Inferior parietal cortex (tissue), 1 donor: Measurements from ENCODE around the gene BCAN.
"Not testable (repeated sequence)": the region's sequence is repeated elsewhere in the genome, so short reads cannot be mapped to it uniquely, and the experiment has no call there.

Experiments
- DNase-seq: peaks from one replicate; pipeline ENCODE4 v3.0.0-alpha.2; 2016; ENCODE audit errors: extremely low spot score

BCAN gene

DNA sequence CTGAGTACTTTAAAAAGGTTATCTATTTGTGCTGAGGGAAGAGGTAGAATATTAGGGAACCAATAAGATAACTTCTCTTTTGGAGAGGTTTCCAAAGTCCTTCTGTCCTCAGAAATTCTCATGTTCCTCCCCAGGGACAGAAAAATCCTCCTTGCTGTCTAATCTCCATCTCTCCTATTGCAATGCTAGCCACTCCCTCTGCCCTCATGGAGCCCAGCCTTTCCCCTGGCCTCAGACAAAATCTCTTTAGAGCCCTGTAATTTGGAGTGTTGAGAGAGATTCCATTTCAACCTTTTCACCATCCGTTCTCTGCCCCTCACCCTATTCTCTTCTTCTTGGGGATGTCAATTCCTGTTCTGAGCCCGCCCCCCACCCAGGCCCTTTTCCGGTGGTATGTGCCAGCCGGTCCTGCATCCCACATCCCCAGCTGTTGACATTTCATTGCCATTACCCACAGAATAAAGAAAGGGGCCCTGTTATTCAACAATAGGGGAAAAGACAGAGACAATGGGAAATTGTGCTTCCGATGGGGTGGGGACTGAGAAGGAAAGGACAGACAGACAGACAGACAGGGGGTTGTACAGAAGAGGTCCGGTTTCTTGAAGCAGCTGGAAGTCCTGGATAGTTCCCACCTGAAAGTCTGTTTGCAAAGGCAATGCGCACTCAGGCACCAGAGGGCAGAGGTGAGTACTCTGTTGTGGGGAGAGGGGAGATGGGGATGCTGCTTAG, 22.9 kb upstream of the BCAN start, which contains the start of gene HAPLN2:
Gene HAPLN2 (plus strand): TSS at position 563 of the 729 bp plus-strand sequence. CDS start 4,076 bp downstream, outside the sequence.
- peak; percentile 57 for DNase-seq

DNA sequence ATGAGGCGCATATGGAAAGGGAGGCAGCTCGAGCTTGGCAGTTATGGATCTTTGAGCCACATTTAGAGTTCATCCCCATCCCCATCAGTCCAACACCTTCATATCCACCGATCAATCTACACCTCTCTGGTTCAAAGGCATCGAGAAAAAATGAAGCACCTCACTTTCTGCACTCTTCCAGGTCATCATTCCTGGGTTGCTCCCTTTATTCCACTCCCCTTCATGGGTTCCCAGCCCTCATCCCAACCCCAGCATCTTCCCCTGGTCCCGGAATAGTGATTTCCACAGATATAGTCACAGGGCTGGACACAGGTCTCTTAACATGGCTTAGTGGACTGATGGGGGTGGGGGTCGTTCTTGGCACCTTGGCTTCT, 22.3 kb upstream of the BCAN start:
- DNase-seq, result no peak

DNA sequence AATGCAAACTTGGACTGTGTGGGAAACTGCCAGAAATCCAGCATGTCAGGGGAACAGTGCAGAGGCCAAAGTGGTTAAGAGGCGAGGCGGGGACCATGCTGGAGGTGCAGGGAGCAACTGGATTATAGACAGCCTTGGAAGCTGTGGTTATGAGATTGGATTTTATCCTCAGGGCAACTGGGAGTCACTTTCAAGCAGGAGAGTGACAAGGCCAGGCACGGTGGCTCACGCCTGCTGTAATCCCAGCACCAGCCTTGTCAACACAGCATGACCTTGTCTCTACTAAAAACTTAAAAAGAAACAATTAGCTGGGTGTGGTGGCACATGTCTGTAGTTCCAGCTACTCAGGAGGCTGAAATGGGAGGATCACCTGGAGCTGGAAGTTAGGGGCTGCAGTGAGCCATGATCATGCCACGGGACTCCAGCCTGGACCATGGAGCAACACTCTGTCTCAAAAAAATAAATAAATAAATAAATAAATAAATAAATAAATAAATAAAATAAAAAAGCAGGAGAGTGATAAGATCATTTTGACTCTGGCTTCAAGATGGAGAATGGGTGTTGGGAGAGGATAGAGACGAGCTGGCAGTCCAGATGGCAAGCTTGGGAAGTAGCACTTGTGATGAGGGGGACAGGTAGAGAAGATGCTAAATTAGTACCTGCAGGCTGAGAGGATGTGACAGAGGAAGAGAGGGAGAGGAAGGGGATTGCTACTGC, 19.2 kb upstream of the BCAN start:
- no peak for DNase-seq

DNA sequence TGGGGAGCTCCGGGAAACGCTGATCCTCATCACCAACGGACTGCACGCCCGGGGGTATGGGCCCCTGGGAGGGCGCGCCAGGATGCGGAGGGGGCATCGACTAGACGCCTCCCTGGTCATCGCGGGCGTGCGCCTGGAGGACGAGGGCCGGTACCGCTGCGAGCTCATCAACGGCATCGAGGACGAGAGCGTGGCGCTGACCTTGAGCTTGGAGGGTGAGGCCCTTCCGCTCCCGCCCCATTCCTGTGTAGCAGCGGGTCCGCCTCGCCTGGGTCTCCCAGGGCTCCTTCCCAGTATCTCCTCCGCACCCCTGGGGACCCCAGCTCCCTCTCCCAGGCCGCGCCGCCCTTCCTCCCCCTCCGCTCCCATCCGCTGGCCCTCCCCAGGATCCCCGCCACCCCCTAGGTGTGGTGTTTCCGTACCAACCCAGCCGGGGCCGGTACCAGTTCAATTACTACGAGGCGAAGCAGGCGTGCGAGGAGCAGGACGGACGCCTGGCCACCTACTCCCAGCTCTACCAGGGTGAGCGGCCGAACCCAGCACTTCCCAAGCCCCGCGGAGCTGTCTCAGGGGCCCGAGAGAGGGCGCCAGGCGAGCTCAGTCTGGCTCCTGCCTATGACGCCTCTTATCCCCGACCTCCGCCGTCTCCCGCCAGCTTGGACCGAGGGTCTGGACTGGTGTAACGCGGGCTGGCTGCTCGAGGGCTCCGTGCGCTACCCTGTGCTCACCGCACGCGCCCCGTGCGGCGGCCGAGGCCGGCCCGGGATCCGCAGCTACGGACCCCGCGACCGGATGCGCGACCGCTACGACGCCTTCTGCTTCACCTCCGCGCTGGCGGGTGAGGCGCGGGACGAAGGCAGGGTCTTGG, 17.7 kb upstream of the BCAN start:
- DNase-seq, result peak; percentile 47

DNA sequence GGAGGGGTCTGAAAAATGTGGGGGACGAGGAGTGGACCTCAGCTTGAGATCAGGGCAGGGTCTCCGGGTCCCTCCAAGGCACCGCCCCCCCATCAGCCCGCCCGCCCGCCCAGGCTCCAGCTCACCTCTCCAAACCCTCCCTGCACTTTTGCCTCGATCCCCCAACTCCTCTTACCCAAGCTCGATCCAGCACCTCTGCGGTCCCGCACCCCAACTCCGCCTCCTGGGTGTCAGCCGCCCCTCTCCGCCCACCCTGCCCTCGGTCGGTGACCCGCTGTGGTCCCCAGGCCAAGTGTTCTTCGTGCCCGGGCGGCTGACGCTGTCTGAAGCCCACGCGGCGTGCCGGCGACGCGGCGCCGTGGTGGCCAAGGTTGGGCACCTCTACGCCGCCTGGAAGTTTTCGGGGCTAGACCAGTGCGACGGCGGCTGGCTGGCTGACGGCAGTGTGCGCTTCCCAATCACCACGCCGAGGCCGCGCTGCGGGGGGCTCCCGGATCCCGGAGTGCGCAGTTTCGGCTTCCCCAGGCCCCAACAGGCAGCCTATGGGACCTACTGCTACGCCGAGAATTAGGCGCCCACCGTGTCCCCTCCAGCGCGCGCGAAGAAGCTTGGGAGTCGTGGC, 17.0 kb upstream of the BCAN start:
- DNase-seq, result no peak

DNA sequence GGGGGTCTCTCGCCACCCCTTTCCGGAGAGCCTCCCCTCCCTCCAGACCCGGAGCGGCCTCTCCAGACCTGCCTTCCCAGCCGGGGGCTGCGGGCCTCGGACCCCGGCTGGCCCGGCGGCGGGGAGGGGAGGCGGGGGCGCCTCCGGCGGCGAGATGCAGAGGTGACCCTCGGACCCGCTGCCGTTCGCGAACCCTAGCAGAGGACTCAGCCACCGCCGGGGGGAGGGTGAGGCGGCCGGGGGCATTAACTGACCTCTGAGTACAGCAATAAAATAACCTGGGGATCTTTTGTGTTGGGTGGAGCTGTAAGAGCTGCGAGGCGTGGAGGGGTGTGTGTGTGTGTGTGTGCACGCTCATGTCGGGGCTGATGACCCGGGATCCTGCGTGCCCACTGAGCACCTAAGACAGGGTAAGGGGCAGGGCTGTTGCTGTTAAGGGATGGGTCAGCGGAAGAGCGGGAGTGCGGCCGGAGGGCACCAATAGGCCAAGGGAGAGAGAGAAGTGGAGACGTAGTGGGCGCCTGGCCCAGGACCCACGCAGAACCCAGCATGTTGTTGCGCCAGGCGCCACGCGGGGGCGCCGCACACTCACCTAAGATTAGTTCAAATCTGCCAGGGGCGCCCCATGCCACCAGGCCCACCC, 16.4 kb upstream of the BCAN start:
- DNase-seq, result peak; percentile 82

DNA sequence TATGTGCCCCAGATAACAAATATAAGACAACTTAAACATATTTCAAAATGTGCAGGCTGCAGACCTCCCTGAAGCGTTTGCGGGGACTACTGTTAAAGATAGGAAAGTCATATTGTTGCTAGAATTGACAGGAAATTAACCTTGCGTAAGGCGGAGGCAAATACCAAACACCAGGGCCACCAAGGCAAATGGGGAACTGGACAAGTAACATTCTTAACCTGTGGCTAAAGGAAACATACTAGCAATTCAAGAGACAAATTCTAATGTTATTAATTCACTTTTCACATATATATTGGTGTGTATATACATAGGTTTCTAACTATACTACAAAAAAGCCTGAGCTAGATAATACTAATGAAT, 15.9 kb upstream of the BCAN start:
- DNase-seq, result no peak

DNA sequence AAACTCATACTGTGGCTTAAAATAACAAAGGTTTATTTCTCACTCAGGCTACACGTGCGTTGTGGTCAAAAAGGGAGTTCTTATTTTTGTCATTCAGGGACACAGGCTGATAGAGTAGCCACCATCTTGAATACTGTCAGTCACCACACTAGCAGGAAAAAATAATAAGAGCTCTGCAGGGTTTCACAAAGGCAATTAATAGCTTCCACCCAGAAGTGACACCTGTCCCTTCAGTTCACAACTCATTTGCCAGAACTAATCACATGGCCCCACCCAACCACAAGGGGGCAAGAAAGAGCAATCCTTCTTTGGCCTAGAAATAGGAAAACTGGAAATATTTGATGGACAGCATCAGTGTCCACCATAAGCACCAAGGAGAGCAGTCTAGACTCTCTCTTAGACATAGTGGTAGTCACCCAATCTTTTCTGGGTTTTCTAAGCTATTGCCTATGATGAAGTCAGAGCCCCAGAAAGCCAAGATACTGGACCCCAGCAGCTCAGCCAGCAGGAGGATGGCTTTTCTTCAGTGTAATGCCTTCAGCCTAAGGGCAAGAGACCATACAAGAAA, 14.5 kb upstream of the BCAN start:
- peak; percentile 79 for DNase-seq

DNA sequence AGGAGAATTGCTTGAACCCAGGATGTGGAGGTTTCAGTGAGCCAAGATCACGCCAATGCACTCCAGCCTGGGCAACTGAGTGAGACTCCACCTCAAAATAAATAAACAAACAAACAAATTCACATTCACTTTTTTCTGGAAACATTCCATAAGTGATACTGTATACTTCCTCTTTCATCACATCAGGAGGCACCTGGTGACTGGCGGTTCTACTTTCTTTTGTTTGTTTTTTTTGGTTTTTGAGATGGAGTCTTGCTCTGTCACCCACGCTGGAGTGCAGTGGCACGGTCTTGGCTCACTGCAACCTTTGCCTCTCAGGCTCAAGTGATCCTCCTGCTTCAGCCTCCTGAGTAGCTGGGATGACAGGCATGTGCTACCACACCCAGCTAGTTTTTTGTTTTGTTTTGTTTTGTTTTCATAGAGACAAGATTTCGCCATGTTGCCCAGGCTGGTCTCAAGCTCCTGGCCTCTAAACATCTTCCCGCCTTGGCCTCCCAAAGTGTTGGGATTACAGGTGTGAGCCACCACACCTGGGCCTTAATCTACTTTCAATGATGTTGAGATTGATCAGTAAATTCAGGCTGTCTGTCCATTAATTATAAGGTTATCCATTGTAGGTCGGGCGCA, 12.0 kb upstream of the BCAN start:
- no peak for DNase-seq

DNA sequence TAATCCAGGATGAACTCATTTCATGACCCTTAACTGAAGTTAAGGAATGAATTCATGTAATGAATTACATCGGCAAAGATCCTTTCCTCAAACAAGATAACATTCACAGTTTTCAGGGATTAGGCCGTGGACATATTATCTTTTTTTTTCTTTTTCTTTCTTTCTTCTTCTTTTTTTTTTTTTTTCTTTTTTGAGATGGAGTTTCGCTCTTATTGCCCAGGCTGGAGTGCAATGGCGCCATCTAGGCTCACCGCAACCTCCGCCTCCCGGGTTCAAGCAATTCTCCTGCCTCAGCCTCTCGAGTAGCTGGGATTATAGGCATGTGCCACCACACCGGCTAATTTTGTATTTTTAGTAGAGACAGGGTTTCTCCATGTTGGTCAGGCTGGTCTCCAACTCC, 10.8 kb upstream of the BCAN start:
- DNase-seq, result not testable (repeated sequence)

DNA sequence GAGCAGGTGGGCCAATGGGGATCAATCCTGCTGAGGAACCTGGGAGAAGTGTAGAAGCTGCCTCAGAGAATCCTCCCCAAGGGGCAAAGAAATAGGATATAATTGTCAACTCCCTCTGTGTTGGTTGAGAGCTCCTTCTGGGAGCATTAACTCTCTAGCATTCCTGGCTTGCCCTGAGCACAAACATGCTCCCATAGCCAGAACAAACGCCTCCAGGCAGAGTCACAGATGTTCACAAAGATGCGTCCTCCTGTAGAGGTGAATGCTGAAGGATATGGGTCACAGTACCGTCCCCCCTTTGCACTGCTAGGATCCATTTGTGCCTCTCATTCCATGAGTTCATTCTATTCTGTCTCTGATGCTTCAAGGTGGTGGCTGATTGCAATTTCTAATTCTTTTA, 9.6 kb upstream of the BCAN start:
- DNase-seq, result no peak

DNA sequence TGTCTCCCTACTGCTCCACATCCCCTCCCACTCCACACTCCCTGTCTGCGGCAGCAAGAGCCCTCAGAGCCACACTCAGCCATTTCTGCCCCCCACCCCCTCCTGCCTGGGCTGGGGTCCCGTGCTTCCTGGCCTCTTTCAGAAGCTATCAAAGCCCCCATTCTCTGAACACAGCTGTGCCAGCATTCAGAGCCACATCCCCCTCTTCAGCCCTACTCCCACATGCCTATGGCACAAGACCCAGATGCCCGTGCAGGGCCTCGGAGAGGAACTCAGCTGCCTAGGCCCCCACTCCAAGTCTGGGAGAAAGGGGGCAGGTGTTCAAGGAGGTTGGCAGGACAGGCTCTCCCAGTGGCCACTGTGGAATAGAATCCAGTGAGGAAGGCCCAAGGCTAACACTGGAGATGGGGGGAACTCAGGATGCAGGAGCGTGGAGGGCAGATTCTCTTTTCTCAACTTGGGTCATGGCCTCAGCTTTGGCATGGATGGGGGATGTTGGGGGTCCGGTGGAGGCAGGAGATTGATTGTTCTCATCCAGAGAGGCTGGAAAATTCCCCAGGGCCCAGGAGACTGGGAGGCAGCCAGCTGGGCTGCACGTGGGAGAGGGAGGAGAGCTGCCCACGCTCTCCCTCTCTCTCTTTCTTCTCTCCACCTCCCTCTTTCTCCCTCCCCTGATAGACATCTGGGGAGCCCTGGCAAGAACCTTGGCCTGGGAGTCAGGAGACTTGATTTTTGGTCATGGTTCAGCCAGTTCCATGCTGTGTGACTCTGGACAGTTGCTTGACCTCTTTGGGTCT, 3.5 kb upstream of the BCAN start:
- DNase-seq, result peak; percentile 46

DNA sequence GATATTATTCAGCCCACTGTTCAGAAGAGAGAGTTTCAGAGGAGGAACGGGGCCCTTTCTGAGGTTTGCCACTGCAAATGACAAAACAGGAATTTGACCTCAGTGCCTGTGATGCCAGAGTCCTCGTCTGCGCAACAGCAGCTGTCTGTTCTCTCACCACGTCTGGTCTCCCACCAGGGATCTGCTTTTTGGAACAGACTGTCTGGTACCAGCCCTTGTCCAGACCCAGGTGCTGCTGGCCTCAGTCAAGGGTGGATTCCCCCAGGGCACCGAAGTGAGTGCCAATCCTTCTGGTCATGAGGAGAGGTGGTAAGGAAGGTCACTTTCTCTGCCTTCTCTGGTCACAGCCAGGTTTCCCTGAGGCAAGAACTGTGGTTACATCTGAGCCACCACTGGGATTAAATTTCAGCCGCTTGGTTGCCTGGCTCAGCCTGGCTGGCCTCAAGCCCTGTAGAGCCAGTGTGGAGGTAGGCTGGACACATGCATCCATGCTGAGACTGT, 2.3 kb upstream of the BCAN start:
- no peak for DNase-seq

DNA sequence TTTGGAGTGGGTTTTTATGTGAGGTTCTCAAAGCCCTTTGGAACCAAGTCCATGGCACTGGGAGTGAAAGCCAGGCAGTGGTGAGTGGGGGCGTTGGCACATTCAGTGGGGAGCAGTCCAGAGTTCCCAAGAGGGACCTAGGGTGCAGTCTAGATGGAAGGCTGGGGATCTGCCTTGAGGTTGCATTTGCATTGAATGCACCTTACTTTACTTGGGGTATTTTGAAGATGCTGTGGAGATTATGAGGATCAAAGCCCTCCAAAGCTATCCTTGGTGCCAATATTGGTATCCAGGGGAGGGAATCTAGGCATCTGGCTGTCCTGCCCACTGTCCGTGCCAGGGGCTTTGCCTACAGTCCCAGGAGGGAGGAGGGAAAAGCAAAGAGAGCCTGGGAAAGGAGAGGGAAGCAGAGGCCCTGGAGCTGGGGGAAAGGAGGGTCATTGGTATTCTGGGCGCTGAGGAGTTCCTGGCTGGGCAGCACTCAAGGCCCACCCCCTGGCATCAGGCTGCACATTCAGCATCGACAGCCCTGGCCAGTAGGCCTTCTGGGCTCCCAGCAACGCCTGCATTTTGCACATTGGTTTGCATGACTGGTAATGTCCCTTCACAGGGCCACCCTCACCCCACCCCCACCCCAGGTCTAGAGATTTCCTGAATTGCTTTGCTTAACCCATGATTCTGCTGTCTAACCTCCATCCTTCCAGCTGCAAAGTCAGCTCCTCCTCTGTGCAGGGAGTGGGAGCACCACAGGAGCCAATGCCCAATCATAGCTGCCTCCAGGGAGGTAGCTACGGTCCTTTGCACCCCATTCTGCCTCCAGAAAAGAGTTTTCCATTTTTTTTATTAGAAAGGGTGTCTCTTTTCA, 843 bp upstream of the BCAN start:
- peak; percentile 41 for DNase-seq

DNA sequence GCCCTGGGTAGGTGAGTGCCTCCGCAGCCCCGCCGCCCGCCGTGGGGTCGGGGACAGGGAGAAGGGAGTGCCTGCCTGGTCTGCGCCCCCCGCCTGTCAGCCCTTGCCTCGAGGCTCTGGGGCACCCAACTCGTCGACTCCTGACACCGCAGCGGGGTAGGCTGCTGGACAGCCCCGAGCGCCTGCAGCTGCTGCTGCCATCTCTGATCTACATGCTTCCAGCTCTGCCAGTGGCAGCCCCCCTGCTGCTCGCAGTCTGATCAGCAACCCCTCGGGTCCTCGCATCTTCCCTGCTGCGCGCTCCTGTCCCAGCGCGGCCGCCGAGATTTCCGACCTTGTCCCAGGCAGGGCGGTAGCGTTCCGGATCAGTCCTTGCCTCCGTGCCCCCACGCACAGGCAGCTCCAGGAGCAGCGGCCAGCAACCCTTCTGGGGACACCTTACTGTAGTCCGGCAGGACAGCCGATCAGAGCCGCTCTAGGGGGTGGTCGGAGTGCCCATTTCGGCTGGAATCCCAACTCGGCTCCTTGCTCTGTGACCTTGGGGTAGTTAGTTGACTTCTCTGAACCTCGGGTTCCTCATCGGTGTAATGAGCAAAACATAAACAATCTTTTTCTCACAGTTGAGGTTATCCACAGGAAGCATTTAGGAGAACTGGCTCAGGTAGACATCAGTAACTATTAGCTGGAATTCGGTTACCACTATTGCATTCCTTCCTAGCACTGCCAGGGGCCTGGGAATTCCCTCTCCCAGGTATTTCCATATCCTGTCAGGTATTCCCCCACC, 540 bp downstream of the BCAN start:
- DNase-seq, result no peak

DNA sequence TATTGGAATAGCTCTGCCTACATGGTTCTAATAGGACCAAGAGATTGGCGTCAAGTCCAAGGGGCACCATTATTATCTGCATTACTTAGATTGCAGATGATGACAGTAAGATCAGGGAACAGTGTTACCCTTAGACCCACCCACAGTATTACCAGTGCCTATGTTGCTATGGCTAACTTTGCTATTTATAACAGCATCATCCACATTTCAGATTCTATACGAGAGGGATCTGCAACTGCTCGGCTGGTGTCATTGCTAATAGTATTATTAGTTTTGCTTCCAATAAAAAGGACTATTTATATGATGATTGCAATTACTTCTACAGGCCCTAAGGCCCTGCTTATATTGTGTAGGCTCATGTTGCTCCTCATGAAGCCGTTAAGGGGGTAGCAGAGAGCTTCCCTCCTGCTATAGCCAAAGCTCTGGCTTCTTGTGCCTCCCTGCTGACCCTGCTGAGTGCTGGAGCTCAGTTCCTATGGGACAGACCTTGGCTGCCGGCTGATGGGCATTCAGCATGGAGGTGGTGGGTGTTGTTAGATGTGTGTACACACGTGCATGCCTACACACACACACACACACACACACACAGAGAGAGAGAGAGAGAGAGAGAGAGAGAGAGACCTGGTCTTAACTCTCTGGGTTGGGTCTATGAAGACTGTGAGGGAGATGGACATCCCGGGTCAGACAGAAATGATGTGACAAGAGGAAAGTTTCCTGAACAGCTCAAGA, 1.3 kb downstream of the BCAN start:
- DNase-seq, result no peak

DNA sequence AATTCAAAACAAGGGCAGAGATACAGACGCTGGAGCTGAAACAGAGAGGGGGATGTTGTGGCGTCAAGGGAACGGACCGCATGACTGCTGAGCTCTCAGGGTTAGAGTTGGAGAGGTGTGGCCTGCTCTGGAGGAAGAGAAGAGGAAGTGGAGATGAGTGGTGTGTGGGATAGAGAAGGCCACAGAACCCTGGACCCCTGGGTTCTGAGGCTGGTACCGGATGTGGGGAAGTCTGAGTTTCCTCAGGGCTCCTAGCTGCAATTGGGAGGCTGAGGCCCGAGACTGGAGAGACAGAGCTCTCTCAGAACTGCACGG, 1.8 kb downstream of the BCAN start:
- no peak for DNase-seq
